Psoas muscle (tissue), 8 donors: ENCODE data around the gene MAPK11. TPM values are rescaled to one million over a fixed set of nuclear protein-coding genes. Genes with fewer than 3 reads are reported as not detected.

Experiments used
- ATAC-seq, 4 donors: fragments of 200-7000 bp; cut with Tn5 transposase; one replicate each; pipeline ENCODE4 v1.9.1; 2020; ENCODE audit warnings: moderate library complexity in 3 of 4, mild to moderate bottlenecking in 2 of 4
- DNase-seq, 2 donors: peaks; one replicate each; pipeline ENCODE4 v3.0.0-alpha.2; 2020
- H3K27ac ChIP-seq: fragments of 200-600 bp; one replicate; pipeline ENCODE4 v1.8.0; 2022
- H3K27me3 ChIP-seq, 3 donors: fragments of 200-600 bp in 1 of 3; one replicate each; pipeline versions ENCODE4 v1.6.1 to v1.8.0; 2013 to 2022; ENCODE audit warnings: low read length in 2 of 3, mild to moderate bottlenecking in 2 of 3, moderate library complexity in 1 of 3; ENCODE audit not compliant: insufficient read depth in 3 of 3
- H3K36me3 ChIP-seq, 2 donors: fragments of 200-600 bp in 1 of 2; one replicate each; pipeline versions ENCODE4 v1.6.1 to v1.8.0; 2013 to 2022; ENCODE audit warnings: low read depth in 1 of 2, mild to moderate bottlenecking in 1 of 2, moderate library complexity in 1 of 2; ENCODE audit not compliant: insufficient read depth in 1 of 2
- H3K4me1 ChIP-seq: fragments of 200-600 bp; one replicate; pipeline ENCODE4 v1.8.0; 2022
- H3K4me3 ChIP-seq: fragments of 200-600 bp; one replicate; pipeline ENCODE4 v1.8.0; 2022; ENCODE audit warnings: mild to moderate bottlenecking
- H3K9me3 ChIP-seq: fragments of 200-600 bp; one replicate; pipeline ENCODE4 v1.8.0; 2022
- CTCF ChIP-seq: fragments of 200-600 bp; IDR thresholded peaks from one replicate; pipeline ENCODE4 v1.8.0; 2022; ENCODE audit warnings: antibody characterized with exemption
- WGBS, 3 donors: extraction: QIAGEN DNeasy Blood & Tissue Kit; methylation state at CpG; one replicate each; pipeline versions ENCODE4 v1.1.6 to v1.1.7; 2013; 5-methylcytosine and 5-hydroxymethylcytosine counted together
- intact Hi-C, 2 donors: fragments of 100-400 bp; cut with DNase I; formaldehyde crosslinking; loops; one replicate each; pipeline versions ENCODE4 v1.11.0 to v1.14.2; 2022
- polyA plus RNA-seq, 3 donors: library from polyadenylated mRNA; stranded (reverse); fragments of 200-250 nt; gene quantifications; one replicate each; pipeline ENCODE4 v1.2.3, GENCODE V29; 2013
- total RNA-seq, 4 donors: library from RNA; stranded (reverse); fragmentation: NEBNext Ultra II Directional in 2 of 4; extraction: Animal tissue kit (Norgen Biotek cat#: 25700) in 2 of 4; gene quantifications; one replicate each; pipeline versions ENCODE4 v1.2.1 to v1.2.4, GENCODE V29; 2021 to 2023
- donor health status: healthy with polysubstance abuse.
- donor health status: DM: no; HTN: no; CAD: no; lungs with moderate emphysema.
- donor health status: Bipolar disorder and iron deficiency.
- donor health status: healthy.
- donor health status: DM: yes; HTN: yes; CAD: no.
- donor health status: DM: no; HTN: no; CAD: no.
- donor health status: DM: no; HTN: no; CAD: no.
- donor health status: DM: yes; HTN: yes; CAD: no.

Gene MAPK11
- total and polyA plus RNA-seq, 7 donors, result 1.7 to 6.3 (median 4.8) TPM

GRCh38 chr22:50228366-50228765 is 41.8 kb downstream of the MAPK11 start:
- Histone ChIP-seq H3K4me1 (no peaks in the 10 kb centered on the region), H3K27ac (no peak overlapping the region), H3K36me3 (peaks cover 6 to 84% of the 10 kb centered on the region in 2 donors), H3K4me3 (no peak overlapping the region), H3K9me3 (no peaks in the 10 kb centered on the region), H3K27me3 (no peaks in the 10 kb centered on the region)
- no peak for DNase-seq
- TF ChIP-seq CTCF, result no peak
- intact Hi-C loops, result no loop called here
- 91 to 95% (median 92%) methylated on average over 9 of the region's 9 CpGs for WGBS, 3 donors
- ATAC-seq, result no peak

DNA sequence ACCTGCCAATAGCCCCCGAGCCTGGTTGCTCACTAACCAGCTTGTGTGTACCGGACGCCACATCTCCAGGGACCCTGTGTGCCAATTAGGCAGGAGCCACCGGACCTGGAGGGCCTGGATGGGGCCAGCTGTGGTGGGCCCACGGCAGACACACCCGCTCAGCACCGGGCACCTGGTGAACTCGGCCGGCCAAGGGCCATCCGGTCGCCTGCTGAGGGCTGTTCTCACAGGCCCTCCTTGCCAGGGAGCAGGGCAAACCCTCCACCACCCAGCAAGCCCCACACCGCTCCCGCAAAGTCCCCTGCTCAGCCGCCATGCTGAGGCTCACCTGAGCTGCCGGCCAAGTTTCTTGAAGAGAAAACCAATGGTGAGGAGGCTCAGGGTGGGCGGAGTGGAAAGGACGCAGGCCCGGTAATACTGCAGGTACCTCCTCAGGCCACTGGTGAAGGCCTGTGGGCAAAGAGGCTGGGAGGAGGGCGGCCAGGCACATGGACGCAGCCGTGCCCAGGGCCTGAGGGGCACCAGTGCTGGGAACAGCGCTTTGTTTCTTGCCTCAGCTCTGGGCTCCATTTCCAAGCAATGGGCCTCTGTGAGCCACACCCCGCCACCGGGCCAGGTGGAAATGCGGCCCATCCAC is 42.5 kb downstream of the MAPK11 start:
- H3K27me3 ChIP-seq, result no peaks in the 10 kb centered on the region
- H3K4me1 ChIP-seq, result no peaks in the 10 kb centered on the region
- no peak for ATAC-seq
- no peak overlapping the region for H3K27ac ChIP-seq
- peaks cover 6 to 84% of the 10 kb centered on the region in 2 donors for H3K36me3 ChIP-seq
- TF ChIP-seq CTCF, result no peak
- no peak overlapping the region for H3K4me3 ChIP-seq
- WGBS, 3 donors, result 89 to 95% (median 91%) methylated on average over 23 to 25 of the region's 25 CpGs
- intact Hi-C loops, result no loop called here
- H3K9me3 ChIP-seq, result no peaks in the 10 kb centered on the region
- no peak for DNase-seq

- H3K27me3 ChIP-seq, result no peaks in the 10 kb centered on the region
- 91 to 94% (median 94%) methylated on average over 18 of the region's 18 CpGs for WGBS, 3 donors
- no peak for TF ChIP-seq CTCF
- peaks cover 6 to 85% of the 10 kb centered on the region in 2 donors for H3K36me3 ChIP-seq
- H3K4me1 ChIP-seq, result no peaks in the 10 kb centered on the region
- ATAC-seq (no peak), DNase-seq (no peak)
- intact Hi-C loops, result no loop called here
- H3K9me3 ChIP-seq, result no peaks in the 10 kb centered on the region
- H3K27ac ChIP-seq, result no peak overlapping the region
- no peak overlapping the region for H3K4me3 ChIP-seq
Observed at GRCh38 chr22:50226875-50227165, 43.4 kb downstream of the MAPK11 start.

GRCh38 chr22:50226063-50226874 is 43.9 kb downstream of the MAPK11 start:
- H3K9me3 ChIP-seq, result no peaks in the 10 kb centered on the region
- DNase-seq, result no peak
- ATAC-seq, result no peak
- WGBS, 3 donors, result 89 to 92% (median 89%) methylated on average over 29 to 31 of the region's 31 CpGs
- no peak for TF ChIP-seq CTCF
- H3K36me3 ChIP-seq, result peaks cover 6 to 90% of the 10 kb centered on the region in 2 donors
- H3K27ac ChIP-seq, result no peak overlapping the region
- no peak overlapping the region for H3K4me3 ChIP-seq
- no peaks in the 10 kb centered on the region for H3K4me1 ChIP-seq
- intact Hi-C loops, result no loop called here
- no peaks in the 10 kb centered on the region for H3K27me3 ChIP-seq
